CD4-positive, alpha-beta T cell treated with Interferon gamma for 1 hour (primary cell): ENCODE results near the gene MYL11.
"Not testable (repeated sequence)": the region's sequence is repeated elsewhere in the genome, so short reads cannot be mapped to it uniquely, and the experiment has no call there.

Experiments
- DNase-seq: peaks from one replicate; pipeline ENCODE4 v3.0.0-alpha.2; 2020

Gene MYL11, protein sequence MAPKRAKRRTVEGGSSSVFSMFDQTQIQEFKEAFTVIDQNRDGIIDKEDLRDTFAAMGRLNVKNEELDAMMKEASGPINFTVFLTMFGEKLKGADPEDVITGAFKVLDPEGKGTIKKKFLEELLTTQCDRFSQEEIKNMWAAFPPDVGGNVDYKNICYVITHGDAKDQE

DNA sequence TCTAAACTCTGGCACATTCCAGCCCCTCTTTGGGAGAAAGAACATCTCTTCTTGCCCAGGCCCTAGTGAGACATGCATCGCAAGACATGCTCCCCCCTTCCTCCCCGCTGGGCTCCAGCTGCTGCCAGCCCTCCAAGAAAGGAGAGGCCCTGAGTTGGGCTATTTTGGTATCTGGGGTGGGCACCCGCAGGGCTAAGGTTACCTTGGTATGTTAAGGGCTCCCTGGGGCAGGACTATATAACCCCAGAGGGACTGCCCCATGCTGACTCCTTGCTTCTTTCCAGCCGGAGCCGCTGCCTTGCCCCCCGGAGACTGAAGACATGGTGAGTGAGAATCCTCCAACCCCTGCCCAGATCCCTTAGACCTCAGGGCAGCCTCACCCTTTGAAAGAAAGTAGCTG is at the start of gene MYL11:
MYL11 (plus strand) TSS at position 265 of the 400 bp plus-strand sequence; CDS start at position 321, 56 bp downstream.
- DNase-seq = no peak

DNA sequence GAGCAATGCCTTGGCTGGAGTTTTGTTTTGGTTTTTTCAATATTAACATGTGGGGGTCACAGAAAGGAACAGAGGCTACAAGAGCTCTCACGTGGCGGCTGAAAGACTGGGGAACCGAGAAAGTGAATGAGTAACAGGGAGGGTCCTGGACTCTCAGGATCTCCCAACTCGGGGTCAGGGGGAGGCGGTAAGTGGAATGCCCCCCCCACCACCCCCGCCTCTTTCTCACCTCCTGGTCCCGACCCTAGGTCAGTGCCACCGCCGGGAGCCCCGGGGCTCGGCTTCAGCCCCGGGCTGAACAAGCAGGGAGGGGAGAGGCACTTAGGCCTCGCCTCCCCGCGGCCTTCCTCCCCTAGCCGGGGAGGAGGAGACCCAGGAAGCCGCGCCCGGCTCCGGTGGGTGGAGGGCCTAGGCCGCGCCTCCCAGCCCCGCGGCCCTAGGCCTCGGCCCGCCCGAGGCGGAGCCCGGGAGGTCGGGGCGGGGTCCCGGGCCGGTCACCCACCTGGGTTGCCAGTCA is 40.1 kb upstream of the MYL11 start:
- peak; percentile 83 for DNase-seq

DNA sequence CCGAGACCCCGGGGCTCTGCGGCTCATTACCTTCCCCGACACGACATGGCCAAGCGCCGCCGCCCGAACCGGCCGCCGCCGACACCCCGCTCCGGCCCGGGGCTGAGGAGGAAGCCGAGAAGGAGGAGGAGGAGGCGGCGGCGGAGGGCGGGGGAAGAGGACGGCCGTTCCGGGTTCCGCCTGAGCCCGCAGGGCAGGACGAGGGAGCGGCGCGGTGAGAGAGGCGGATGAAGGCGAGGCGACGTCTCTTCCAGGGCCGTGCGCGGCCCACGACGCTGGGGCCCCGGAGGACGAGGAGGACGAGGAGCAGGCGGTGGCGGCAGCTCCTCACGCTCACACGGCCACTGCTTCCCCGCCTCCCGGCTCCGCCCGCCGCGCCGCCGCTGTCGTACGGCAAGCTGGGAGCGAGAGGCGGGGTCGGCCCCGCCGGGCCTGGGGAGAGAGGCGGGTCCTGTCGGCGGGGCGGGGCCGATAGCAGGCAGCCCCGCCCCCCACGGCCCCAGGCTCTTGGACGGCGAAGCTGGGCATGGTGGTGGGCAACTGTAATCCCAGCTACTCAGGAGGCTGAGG is 39.5 kb upstream of the MYL11 start:
- DNase-seq = peak; percentile 82

DNA sequence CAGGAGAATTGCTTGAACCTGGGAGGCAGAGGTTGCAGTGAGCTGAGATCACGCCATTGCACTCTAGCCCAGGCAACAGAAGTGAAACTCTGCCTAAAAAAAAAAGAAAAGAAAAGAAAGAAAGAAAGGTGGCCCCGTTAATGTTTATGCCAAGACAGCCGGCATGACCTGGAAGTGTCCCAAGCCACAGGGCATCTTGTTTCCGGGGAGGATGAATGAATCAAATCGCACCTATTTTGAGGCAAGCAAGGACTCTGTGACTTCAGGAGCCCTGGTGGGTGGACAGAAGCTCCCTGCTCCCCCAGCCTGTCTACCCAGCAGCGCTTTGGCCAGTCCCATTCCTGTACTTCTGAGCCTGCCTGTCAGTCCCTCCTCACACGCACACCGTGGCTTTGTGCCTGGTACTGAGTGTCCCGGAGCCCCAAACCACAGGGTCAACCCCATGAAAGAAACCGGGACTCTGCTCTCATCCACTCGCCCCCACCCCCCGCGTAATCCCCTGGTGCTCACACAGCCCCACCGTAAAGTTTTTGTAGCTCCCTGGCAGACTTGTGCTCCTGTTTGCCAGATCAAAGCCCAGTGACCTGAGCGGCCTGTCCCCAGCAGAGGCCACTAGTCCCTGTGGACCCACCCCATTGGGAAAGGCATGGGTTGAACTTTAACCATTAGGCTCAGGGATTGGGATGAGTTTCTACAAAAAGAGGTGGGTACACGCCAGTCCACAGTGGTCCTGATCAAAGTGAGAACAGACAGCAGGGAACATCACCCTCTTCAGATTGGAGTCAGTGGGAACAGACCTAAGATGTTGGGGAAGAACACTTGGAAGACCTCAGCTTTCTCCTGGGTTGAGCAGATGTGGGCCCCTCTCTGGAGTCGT is 38.8 kb upstream of the MYL11 start:
- no peak for DNase-seq

DNA sequence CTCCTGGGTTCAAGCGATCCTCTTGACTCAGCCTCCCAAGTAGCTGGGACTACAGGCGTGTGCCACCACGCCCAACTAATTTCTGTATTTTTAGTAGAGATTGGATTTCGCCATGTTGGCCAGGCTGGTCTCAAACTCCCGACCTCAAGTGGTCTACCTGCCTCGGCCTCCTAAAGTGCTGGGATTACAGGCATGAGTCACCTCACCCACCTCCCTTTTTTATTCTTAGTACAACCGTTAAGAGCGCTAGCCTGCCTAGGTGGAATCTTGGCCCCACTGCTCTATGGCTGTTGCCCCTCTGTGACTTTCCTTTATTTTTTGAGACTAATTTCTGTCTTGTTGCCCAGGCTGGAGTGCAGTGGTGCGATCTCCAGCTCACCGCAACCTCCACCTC is 36.6 kb upstream of the MYL11 start:
- not testable (repeated sequence) for DNase-seq

DNA sequence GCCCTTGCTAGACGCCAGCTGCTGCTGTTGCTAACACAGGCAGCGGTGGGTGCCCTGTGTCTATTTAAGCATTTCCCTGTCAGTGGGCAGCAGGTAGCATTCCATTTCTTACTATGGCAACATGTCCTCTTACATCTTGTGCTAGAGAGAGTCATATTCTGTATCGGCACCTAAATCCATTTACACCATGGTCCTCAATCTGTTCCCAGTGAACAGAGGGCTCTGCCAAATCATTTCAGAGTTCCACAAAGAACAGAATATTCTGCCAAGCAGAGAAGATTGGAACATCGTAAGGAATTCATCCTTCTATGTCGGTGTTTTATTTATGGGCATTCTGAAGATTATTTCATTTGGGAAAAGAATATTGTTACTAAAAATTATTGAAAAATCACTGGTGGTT is 35.9 kb upstream of the MYL11 start:
- not testable (repeated sequence) for DNase-seq

DNA sequence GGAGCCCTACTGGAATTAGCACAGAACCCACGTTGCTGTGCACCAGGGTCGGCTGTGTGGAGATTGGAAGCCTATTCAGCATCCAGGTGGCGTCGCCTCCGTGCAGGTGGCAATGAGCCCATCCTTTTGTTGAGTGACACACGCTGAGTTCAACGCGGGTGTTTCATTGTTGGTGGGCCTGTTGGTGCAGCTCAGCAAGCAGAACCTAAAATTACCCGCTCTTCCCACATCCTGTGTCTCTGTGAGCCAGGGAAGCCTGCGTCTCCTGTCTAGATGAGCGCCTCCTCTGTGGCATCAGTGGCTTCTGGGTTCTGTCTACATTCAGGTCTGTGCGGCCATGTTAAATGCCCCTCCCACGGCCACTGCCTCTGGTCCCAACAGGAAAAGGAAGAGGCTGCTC is 34.0 kb upstream of the MYL11 start:
- no peak for DNase-seq

DNA sequence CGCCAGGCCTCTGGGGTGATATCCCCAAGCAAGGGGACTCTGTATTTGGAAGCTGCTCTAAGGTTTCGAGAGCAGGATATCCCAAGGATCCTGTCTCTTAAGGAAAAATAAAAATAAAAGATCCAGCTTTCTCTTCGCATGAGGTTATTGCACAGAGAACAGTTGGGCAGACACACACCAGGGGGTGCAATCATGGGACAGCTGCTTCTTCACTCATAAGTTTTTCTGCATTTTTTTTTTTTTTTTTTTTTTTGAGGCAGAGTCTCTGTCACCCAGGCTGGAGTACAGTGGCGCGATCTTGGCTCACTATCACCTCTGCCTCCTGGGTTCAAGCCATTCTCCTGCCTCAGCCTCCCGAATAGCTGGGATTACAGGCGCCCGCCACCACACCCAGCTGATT is 32.6 kb upstream of the MYL11 start:
- not testable (repeated sequence) for DNase-seq

DNA sequence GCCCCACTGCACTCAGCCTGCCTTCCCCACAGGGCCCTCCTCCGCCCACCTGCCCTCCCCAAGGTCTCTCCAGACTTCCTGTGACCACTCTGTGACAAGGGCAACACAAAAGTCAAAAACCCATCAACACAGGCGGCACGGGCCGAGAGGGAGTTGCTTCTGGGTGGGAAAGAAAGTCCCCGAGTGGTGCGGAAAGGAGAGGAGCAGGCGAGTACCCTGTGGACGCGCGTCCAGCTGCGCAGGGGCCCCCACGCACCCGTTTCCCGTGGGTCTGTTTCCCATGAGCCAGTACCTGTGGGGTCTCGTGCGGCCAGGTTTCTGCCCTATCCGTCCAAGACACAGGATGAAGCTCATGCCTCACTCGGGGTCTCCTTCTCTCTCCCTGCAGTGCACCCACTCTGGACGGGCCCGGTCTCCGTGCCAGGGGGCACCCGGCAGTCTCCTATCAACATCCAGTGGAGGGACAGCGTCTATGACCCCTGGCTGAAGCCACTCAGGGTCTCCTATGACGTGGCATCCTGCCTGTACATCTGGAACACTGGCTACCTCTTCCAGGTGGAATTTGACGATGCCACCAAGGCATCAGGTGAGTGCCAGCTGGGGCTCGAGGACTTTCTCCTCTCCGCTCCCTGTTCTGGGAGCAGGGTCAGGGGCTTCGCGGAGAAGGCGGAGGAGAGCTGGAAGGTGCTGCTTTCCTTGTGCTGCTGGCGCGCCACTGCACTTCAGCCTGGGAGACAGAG is 31.7 kb upstream of the MYL11 start:
- no peak for DNase-seq

DNA sequence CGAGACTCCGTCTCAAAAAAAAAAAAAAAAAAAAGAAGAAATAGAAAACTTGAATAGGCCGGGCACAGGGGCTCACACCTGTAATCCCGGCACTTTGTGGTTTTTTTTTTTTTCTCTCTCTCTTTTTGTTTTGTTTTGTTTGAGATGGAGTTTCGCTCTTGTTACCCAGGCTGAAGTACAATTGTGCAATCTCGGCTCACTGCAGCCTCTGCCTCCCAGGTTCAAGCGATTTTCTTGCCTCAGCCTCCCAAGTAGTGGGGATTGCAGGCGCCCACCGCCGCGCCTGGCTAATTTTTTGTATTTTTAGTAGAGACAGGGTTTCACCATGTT is 31.1 kb upstream of the MYL11 start:
- not testable (repeated sequence) for DNase-seq

DNA sequence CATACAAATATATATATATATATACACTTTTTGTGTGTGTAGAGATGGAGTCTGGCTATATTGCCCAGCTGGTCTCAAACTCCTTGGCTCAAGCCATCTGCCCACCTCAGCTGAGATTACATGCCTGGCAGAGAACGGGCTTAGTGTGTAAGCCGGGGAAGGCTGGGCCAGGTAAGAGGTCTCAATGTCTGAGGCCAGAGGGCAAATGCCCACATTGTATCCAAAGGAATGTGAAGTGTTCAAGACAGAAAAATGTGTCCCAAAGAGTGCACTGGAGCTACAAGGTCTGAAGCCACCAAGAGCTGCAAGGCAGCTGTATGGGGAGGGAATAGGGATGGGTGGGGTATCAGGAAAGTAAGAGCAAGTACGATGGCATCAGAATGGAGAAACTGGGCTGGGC is 28.3 kb upstream of the MYL11 start:
- no peak for DNase-seq

DNA sequence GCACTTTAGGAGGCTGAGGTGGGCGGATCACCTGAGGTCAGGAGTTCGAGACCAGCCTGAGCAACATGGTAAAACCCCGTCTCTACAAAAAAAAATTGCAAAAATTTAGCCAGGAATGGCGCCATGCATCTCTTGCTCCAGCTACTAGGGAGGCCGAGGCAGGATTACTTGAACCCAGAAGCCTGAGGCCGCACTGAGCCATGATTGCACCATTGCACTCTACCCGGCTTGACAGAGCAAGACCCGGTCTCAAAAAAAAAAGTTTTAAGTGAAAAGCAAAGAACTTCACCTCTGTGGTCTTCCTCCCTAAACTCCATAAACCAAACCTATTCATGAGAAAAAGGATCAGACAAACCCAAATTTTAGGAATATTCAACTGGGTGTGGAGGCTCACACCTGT is 26.5 kb upstream of the MYL11 start:
- DNase-seq = no peak

DNA sequence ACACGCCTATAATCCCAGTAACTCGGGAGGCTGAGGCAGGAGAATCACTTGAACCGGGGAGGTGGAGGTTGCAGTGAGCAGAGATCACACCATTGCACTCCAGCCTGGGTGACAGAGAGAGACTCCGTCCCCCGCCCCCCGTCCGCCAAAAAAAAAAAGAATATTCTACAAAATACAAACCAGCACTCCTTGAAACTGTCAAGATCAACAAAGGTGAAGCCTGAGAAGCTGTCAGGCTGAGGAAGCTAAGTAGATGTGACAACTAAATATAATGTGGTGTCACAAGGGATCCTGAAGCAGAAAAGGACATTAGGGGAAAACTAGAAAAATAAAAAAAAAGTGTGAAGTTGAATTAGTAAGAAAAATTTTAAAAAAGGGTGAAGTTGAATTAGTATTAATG is 25.7 kb upstream of the MYL11 start:
- DNase-seq = no peak

DNA sequence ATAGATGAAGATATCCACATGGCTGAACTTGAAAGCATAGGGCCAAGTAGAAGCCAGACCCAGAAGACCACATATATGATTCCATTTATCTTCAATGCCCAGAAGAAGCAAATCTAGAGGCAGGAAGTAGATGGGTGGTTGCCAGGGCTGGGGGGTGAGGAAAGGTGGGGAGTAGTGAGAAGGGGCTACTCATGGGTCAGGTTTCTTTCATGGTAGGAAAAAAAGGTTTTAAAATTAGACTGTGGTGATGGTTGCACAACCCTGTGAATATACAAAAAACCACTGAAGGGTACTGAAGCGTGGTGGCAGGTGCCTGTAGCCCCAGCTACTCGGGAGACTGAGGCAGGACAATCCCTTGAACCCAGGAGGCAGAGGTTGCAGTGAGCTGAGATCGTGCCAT is 24.9 kb upstream of the MYL11 start:
- no peak for DNase-seq

DNA sequence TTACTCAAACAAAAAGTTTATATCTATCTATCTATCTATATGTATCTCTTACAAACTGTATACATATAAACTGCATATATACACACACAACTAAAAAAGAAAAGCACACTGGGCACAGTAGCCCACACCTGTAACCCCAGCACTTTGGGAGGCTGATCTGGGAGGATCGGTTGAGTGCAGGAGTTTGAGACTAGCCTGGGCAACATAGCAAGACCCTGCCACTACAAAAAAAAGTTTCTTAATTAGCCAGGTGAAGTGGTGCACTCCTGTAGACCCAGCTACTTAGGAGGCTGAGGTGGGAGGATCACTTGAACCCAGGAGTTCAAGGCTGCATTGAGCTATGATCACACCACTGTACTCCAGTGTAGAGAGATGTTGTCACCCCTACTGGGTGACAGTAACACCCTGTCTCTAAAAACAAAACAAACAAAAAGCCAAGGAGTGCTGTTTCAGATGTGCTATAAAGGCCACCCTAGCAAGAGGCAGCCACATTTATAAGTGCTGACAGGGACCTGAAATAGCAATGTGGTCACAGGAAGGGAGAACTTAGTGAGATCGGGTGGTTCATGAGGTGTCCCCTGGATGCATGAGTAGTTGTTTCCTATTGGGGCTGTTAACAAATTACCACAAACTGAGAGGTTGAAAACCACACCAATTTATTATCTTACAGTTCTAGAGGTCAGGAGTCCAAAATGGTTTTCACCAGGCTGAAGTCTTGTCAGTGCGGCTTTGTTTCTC is 24.3 kb upstream of the MYL11 start:
- peak; percentile 25 for DNase-seq

DNA sequence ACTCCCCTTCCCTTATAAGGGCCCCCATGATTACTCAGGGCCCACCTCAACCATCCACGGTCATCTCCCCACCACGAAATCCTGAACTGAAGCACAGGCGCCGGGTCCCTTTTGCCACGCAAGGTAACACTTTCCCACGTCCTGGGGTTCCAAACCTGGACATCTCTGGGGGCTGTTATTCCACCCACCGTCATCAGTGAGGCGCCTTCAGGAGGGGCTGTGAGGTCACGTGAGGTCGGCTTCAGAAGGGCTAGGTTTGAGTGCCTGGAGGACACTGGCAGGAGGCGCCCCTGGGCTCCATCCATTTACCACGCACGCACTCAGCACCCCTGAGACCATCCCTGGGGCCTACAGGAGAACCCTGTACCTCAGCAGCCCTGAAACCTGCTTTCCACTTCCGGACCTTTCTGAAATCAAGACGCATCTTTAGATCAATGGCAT is 23.6 kb upstream of the MYL11 start:
- DNase-seq = no peak

DNA sequence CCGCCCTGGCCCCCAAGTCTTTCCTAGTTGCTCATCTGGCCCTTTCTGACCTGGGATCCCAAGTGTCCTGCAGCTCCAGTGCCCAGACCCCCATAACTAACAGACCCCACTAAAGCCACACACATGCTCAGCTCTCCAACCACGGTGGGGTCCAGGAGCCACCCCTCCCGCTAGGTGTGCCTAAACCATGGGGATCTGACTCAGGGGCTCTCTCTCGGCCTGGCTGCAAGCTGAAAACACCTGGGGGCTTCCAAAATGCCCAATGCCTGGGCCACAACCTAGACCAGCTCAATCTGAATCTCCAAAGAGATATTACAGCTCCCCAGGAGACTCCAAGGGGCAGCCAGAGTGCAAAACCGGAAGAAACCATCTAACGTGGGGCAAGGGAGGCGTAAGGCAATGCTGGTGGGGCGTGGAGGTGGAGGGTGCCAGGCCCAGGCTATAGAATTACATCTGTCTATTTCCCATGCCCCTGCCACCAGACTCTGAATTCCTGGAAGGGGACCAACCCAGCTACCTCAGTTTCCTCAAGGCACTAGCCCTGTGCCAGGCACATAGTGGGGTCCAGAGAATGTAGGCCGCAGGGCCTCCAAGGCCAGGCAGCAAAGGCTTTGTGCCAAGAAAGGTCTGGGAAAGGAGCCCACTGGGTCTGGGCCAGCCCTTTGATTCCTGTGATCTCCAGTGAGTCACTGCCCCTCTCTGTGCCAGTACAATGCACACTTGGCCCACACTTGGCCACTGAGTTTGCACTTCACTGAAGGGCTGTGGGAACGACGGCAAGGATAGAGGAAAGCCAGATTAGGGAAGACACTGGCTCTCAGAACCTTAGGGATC is 22.8 kb upstream of the MYL11 start:
- no peak for DNase-seq

DNA sequence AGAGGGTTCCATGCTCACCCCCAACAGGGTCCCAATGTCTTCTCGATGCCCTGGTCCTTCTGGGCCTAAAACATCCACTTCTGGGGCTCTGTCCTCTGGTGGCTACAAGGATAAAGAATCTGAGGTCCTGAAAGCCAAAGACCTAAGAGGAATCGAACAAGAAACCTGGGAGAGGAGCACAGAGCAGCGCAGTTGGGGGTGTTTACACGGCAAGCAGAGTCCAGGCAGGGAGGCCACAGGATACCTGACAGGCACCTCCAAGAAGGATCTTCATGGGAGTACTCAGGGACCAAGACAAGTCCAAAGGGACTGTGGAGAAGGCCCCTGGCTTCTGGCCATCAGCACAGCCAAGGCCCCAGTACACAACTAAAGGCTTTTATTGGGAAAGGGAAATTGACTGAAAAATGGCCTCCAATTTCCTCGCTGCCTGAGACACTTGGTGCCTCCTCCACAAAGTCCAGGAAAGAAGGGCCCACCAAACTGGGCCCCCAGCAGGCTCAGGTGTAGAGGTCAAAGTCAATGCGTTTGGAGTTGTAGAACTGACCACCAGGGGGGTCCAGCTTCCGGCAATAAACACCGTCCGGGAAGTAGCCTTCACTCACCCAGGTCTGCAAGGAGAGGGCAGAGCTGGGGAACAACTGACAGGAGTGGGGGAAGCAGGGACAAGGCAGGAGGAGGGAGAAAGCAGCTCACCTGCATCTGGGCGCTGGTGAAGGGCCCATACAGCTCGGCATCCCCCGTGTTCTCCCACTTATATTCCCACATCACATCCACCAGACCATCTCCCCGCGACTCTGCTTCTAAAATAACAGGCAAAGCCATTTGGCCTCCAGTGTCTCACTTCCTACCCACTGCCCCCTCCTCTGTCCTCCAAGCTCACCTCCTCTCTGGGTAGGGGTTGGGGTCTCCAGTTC is 21.9 kb upstream of the MYL11 start:
- DNase-seq = no peak

DNA sequence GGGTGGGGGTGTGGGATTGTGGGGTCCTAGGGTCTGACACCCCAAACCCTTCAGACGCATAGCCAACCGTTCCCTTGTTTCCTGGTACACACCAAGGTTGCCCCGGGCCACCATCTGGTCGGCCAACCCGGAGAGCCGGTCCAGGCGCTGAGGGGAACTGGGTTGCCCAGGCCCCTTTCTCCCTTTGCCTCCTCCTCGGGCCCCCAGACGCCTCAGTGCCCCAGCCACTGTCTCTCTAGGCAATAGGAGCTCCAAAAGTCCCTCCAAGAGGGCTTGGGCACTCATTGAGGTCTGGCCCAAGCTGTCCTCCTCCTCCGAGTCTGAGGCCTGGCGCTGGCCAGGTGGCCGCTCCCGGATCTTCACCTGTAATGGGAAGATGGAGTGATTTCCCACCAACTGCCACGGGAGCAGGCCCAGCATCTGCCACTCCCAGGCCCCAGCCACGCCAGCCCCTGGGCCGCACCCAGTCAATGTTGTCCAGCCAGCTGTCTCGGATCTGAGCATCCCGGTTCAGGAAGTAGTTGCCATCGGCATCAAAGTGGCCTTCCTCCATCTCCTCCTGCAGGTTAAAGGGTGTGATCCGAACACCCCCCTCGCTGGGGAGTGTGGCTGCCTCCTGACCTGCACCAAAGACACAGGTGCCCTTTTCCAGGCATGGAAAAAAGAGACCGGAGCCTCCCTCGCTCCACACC is 21.0 kb upstream of the MYL11 start:
- no peak for DNase-seq
